Stimulated activated CD8-positive, alpha-beta memory T cell treated with anti-CD3 and anti-CD28 coated beads, Interleukin-4, amount 100 ng/mL, for 4 hours (primary cell): ENCODE measurements around the gene SLC38A3.
"Not testable (repeated sequence)": the region's sequence is repeated elsewhere in the genome, so short reads cannot be mapped to it uniquely, and the experiment has no call there.

Experiments used
- DNase-seq, 2 donors: peaks; one replicate each; pipeline ENCODE4 v3.0.0-alpha.2; 2020; ENCODE audit warnings: low read depth in 2 of 2, low spot score in 1 of 2

Gene SLC38A3

GRCh38 chr3:50210176-50210509 lies 5.1 kb downstream of the SLC38A3 start:
- DNase-seq: no peak

GRCh38 chr3:50210510-50211367 lies 5.7 kb downstream of the SLC38A3 start:
- no peak for DNase-seq

GRCh38 chr3:50211368-50211717 lies 6.3 kb downstream of the SLC38A3 start:
- DNase-seq: not testable (repeated sequence)

- DNase-seq: no peak
These were observed 6.9 kb downstream of the SLC38A3 start for GRCh38 chr3:50211930-50212329.

GRCh38 chr3:50212502-50212901 lies 7.4 kb downstream of the SLC38A3 start:
- no peak for DNase-seq

GRCh38 chr3:50212971-50213370 lies 7.9 kb downstream of the SLC38A3 start:
- DNase-seq: no peak

- DNase-seq: no peak
These were observed 8.3 kb downstream of the SLC38A3 start for GRCh38 chr3:50213373-50213772.

- no peak for DNase-seq
These were observed 9.8 kb downstream of the SLC38A3 start for GRCh38 chr3:50214824-50215223.

GRCh38 chr3:50215529-50215928 lies 10.5 kb downstream of the SLC38A3 start:
- no peak for DNase-seq

- no peak for DNase-seq
These were observed 12.6 kb downstream of the SLC38A3 start for GRCh38 chr3:50217681-50218080.

GRCh38 chr3:50218448-50218847 lies 13.4 kb downstream of the SLC38A3 start:
- no peak for DNase-seq

GRCh38 chr3:50219285-50219684 lies 14.2 kb downstream of the SLC38A3 start:
- DNase-seq: no peak

GRCh38 chr3:50220109-50220508 lies 15.0 kb downstream of the SLC38A3 start:
- DNase-seq: no peak

GRCh38 chr3:50221051-50221410 lies 16.0 kb downstream of the SLC38A3 start:
- no peak for DNase-seq

- no peak for DNase-seq
These were observed 16.5 kb downstream of the SLC38A3 start for GRCh38 chr3:50221411-50222168.

- no peak for DNase-seq
These were observed 17.1 kb downstream of the SLC38A3 start for GRCh38 chr3:50222169-50222528.

GRCh38 chr3:50224639-50225038 lies 19.6 kb downstream of the SLC38A3 start:
- DNase-seq: no peak

GRCh38 chr3:50226888-50227389 lies 21.9 kb downstream of the SLC38A3 start:
- no peak for DNase-seq

GRCh38 chr3:50227390-50228183 lies 22.5 kb downstream of the SLC38A3 start:
- DNase-seq: peak; percentile 66 to 77

GRCh38 chr3:50228184-50228763 lies 23.2 kb downstream of the SLC38A3 start:
- DNase-seq: not testable (repeated sequence)

GRCh38 chr3:50229490-50229889 lies 24.4 kb downstream of the SLC38A3 start:
- no peak for DNase-seq
